Loucy (cell line): ENCODE data around the gene FEV.

ENCODE experiments used
- H2AFZ ChIP-seq: fragments of 200-600 bp; sonication (generic); 2 replicates; pipeline ENCODE4 v1.6.0; 2016; ENCODE audit warnings: antibody characterized with exemption, mild to moderate bottlenecking, low read length, moderate library complexity
- H3F3A ChIP-seq: fragments of 200-600 bp; 2 replicates; pipeline ENCODE4 v1.6.0; 2016; ENCODE audit warnings: antibody characterized with exemption, low read depth, mild to moderate bottlenecking
- H3K27me3 ChIP-seq: fragments of 200-600 bp; sonication (generic); 2 replicates; pipeline ENCODE4 v1.6.1; 2014; ENCODE audit warnings: low read length, mild to moderate bottlenecking; ENCODE audit not compliant: insufficient read depth, poor library complexity, severe bottlenecking
- H3K36me3 ChIP-seq: fragments of 200-600 bp; sonication (generic); 2 replicates; pipeline ENCODE4 v1.6.1; 2016; ENCODE audit warnings: low read length; ENCODE audit not compliant: insufficient read depth
- H3K4me1 ChIP-seq: fragments of 200-600 bp; sonication (generic); 2 replicates; pipeline ENCODE4 v1.5.1; 2014; ENCODE audit warnings: low read length, mild to moderate bottlenecking; ENCODE audit not compliant: insufficient read depth, poor library complexity, severe bottlenecking
- H3K4me2 ChIP-seq: fragments of 200-600 bp; sonication (generic); 2 replicates; pipeline ENCODE4 v1.6.0; 2014; ENCODE audit warnings: antibody characterized with exemption, low read length, low read depth, mild to moderate bottlenecking; ENCODE audit not compliant: poor library complexity, severe bottlenecking
- H3K4me3 ChIP-seq: fragments of 200-600 bp; sonication (generic); 2 replicates; pipeline ENCODE4 v1.5.1; 2014; ENCODE audit warnings: low read length, mild to moderate bottlenecking, mixed read lengths; ENCODE audit not compliant: poor library complexity, severe bottlenecking
- H3K79me2 ChIP-seq: fragments of 200-600 bp; sonication (generic); 2 replicates; pipeline ENCODE4 v1.6.1; 2014; ENCODE audit warnings: low read length; ENCODE audit not compliant: insufficient read depth
- H3K9ac ChIP-seq: fragments of 200-600 bp; sonication (generic); 2 replicates; pipeline ENCODE4 v1.6.0; 2014; ENCODE audit warnings: mild to moderate bottlenecking, low read depth, low read length, moderate library complexity; ENCODE audit not compliant: poor library complexity, severe bottlenecking
- H3K9me2 ChIP-seq: fragments of 200-600 bp; sonication (generic); replicated peaks from 2 replicates; pipeline ENCODE4 v1.6.1; 2016; ENCODE audit warnings: low read depth, low read length, mixed read lengths
- H3K9me3 ChIP-seq: fragments of 200-600 bp; sonication (generic); 2 replicates; pipeline ENCODE4 v1.6.1; 2014; ENCODE audit warnings: mild to moderate bottlenecking, antibody characterized with exemption, low read length, low read depth; ENCODE audit not compliant: insufficient read depth
- H4K20me1 ChIP-seq: fragments of 200-600 bp; sonication (generic); 2 replicates; pipeline ENCODE4 v1.6.0; 2014; ENCODE audit warnings: antibody characterized with exemption, low read length, mild to moderate bottlenecking; ENCODE audit not compliant: insufficient read depth, poor library complexity, severe bottlenecking
- EZH2phosphoT487 ChIP-seq: fragments of 200-600 bp; IDR thresholded peaks from 2 replicates; pipeline ENCODE4 v1.6.1; 2018; ENCODE audit warnings: antibody characterized with exemption, mild to moderate bottlenecking, moderate library complexity, borderline replicate concordance
- TF ChIP-seq, protein P1 (sequence below): fragments of 200-600 bp; sonication (generic); conservative IDR thresholded peaks from 2 replicates; pipeline ENCODE4 v1.5.1; 2014; ENCODE audit warnings: mild to moderate bottlenecking, antibody characterized with exemption, low read length

FEV gene

DNA sequence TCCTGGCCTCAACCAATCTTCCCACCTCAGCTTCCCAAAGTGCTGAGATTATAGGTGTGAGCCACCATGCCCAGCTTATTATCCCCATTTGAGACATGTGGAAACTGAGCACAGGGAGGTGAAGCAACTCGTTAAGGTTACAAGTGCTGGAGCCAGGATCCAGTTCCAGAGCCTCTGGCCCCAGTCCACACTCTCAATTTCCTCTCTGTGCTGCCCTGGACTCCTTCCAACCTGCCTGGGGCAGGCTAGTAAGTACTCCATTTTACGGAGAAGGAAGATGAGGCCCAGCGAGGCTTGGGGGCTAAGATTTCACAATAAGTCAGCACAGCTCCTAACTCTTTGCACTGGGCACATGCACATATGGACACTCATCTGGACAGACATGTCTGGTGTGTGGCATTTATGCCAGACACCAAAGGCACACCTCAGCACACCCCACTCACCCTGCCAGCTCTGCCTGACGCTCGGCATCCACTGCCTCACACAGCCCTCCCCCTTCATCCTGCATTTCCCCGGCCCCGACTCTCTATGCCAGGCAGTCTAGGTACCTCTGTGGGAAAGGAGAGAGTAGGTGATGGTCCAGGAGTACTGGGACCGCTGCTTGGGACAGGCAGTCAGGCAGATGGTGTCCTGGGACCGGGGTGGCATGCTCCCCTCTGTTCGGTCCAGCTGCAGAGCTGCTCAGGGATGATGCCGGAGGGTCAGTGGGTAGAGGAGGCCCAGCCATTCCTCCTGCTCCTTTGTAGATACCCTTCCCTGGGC, 35.8 kb upstream of the FEV start:
- Histone ChIP-seq H4K20me1 (no peaks in the 10 kb centered on the region), H3K4me1 (no peaks in the 10 kb centered on the region), H3K79me2 (no peaks in the 10 kb centered on the region), H3F3A (no peaks in the 10 kb centered on the region), H2AFZ (no peak overlapping the region), H3K27me3 (no peaks in the 10 kb centered on the region), H3K9me3 (no peaks in the 10 kb centered on the region), H3K36me3 (no peaks in the 10 kb centered on the region), H3K9ac (no peak overlapping the region), H3K4me3 (no peak overlapping the region), H3K9me2 (no peaks in the 10 kb centered on the region), H3K4me2 (no peak overlapping the region)
- TF ChIP-seq EZH2phosphoT487: no peak
- TF ChIP-seq, protein P1, sequence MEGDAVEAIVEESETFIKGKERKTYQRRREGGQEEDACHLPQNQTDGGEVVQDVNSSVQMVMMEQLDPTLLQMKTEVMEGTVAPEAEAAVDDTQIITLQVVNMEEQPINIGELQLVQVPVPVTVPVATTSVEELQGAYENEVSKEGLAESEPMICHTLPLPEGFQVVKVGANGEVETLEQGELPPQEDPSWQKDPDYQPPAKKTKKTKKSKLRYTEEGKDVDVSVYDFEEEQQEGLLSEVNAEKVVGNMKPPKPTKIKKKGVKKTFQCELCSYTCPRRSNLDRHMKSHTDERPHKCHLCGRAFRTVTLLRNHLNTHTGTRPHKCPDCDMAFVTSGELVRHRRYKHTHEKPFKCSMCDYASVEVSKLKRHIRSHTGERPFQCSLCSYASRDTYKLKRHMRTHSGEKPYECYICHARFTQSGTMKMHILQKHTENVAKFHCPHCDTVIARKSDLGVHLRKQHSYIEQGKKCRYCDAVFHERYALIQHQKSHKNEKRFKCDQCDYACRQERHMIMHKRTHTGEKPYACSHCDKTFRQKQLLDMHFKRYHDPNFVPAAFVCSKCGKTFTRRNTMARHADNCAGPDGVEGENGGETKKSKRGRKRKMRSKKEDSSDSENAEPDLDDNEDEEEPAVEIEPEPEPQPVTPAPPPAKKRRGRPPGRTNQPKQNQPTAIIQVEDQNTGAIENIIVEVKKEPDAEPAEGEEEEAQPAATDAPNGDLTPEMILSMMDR: no peak

DNA sequence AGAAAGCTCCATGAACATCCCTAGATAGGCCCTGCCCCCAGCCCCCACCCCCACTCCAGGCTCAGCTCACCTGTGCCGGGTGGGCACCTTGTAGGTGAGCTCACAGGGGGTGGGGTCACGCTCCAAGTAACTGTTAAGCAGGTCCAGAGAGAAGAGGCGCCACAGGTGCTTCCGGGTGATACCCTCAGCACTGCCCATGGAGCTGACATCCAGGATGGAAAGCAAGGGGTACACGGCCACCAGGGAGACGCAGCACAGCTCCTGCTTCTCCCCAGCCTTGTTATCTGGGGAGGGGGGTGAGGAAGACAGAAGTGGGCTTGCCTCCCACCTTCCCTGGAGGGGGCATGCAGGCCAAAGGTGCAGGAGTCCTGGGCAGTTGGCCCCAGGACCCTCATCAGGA, 34.5 kb upstream of the FEV start:
- no peak for TF ChIP-seq EZH2phosphoT487
- TF ChIP-seq, protein P1: no peak
- Histone ChIP-seq H2AFZ (no peak overlapping the region), H3K4me3 (no peak overlapping the region), H3F3A (no peaks in the 10 kb centered on the region), H4K20me1 (no peaks in the 10 kb centered on the region), H3K9me2 (no peaks in the 10 kb centered on the region), H3K36me3 (no peaks in the 10 kb centered on the region), H3K4me1 (no peaks in the 10 kb centered on the region), H3K4me2 (no peak overlapping the region), H3K79me2 (no peaks in the 10 kb centered on the region), H3K9me3 (no peaks in the 10 kb centered on the region), H3K9ac (no peak overlapping the region), H3K27me3 (no peaks in the 10 kb centered on the region)

DNA sequence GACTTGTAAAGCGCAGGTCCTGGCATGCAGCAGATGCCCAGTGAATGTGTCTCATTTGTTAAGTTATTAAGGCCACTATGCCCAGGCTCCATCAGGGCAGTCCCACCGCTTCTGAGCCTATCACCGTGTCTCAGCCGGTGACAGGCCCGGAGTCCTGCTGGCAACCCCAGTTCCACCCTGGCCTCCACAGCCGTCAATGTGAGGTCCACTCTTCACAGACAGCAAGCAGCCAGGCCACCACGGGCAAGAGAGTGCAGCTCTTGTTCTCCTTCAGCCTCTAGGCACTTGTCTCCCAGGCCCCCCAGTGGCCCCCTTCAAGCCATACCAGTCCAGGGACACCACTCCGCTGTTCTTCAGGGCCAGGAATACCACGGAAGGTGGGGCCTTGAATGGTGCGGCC, 33.7 kb upstream of the FEV start:
- no peak overlapping the region for H3K9ac ChIP-seq

More for the DNA sequence above, 33.7 kb upstream of the FEV start:
- no peaks in the 10 kb centered on the region for H3K79me2 ChIP-seq
- H3K27me3 ChIP-seq: no peaks in the 10 kb centered on the region
- H4K20me1 ChIP-seq: no peaks in the 10 kb centered on the region
- no peak overlapping the region for H3K4me3 ChIP-seq
- H3K4me2 ChIP-seq: no peak overlapping the region
- no peak for TF ChIP-seq EZH2phosphoT487
- TF ChIP-seq, protein P1: no peak
- H3K9me2 ChIP-seq: no peaks in the 10 kb centered on the region
- H3K4me1 ChIP-seq: no peaks in the 10 kb centered on the region
- H3K36me3 ChIP-seq: no peaks in the 10 kb centered on the region
- no peaks in the 10 kb centered on the region for H3F3A ChIP-seq
- H3K9me3 ChIP-seq: no peaks in the 10 kb centered on the region
- H2AFZ ChIP-seq: no peak overlapping the region
